NOMO-1 treated with DMSO at 0.1 percent for 48 hours (cell line): ENCODE measurements around the gene ZNF474.

Experiments used
- DNase-seq: peaks from one replicate; lab custom pipeline; 2025; ENCODE audit not compliant: unreplicated experiment; lab: John Stamatoyannopoulos, UW

Gene ZNF474

DNA sequence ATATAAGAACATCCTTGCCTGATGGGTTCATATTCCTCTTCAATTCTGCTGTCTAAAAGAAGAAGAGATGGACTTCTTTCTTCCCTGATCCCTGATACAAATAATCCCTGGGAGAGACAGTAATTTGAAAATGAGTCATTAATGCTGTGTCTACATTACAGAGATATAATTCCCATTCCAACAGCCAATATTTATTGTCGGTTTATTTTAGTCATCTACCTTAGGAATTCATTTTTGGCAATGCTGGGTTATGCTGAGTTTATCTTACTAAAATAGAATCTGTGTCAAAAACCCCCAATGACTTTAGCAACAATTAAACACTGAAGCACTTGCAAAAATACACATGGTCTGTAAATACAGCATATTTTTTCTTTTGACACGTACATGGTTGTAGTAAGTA, 23.9 kb downstream of the ZNF474 start:
- no peak for DNase-seq

GRCh38 chr5:122153774-122154173, 24.4 kb downstream of the ZNF474 start:
- DNase-seq = peak; percentile 6

DNA sequence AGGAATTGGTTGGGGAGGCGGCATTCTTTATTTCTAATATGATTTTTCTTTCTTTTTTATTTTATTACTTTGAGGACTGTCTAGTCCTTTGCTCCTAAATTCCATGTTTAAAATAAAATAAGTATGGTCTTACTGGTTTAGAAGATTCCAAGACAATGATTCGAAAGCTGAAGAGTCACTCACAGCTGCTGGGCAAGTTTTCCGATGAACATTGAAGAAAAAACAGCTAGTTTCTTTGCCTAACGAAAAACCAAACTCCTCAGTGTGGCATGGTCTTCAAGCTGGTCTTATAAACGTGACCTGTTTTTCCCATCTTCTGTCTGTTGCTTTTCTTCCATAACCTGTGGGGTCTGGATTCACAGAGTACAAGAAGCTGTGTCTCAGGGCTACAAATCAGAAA, 25.1 kb downstream of the ZNF474 start:
- no peak for DNase-seq

DNA sequence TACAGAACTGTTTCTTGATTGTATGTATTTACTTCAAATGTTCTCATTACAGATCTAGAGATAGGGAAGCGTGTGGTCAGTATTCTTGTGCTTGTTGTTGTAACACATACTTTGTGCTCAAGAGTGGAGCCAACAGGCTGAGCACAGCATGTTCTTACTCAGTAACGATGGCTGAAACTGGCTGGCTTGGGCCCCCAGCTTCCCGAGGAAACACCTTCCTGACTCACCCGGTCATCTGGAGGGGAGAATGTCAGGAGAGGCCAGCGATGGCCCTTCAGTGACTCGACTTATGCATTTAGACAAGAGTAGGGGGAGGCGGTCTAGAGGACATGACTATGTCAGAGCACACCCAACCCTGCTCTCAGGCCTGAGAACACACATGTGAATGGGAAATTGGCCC, 25.6 kb downstream of the ZNF474 start:
- no peak for DNase-seq

GRCh38 chr5:122155546-122155945, 26.2 kb downstream of the ZNF474 start:
- no peak for DNase-seq

DNA sequence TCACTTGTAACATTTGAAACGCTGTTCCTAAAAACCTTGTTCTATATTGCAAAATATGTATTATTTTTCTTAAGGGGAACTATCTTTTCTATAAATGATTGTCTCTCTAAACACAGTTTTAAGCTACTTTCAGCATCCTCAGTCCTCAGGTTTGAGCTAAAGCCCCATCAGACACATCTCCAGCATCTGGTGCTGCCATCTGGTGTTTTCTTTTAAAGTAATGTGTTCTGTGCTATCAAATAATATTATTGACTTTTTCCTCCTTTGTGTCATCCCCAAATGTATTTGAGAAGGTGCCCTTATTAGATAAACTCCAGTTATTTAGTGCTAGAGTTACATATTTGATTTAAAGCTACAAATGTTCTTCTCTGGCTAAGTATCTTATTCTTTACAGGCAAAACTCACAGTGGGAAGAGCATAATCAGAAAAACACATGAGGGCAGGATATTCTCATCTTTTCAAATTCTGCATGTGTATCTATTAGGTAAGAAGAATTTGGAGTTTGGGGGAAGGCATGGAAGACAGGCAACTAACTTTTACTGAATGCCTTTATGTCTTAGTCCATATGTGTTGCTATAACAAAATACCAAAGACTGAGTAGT, 27.5 kb downstream of the ZNF474 start:
- DNase-seq = no peak

GRCh38 chr5:122162100-122162638, 32.8 kb downstream of the ZNF474 start:
- no peak for DNase-seq

DNA sequence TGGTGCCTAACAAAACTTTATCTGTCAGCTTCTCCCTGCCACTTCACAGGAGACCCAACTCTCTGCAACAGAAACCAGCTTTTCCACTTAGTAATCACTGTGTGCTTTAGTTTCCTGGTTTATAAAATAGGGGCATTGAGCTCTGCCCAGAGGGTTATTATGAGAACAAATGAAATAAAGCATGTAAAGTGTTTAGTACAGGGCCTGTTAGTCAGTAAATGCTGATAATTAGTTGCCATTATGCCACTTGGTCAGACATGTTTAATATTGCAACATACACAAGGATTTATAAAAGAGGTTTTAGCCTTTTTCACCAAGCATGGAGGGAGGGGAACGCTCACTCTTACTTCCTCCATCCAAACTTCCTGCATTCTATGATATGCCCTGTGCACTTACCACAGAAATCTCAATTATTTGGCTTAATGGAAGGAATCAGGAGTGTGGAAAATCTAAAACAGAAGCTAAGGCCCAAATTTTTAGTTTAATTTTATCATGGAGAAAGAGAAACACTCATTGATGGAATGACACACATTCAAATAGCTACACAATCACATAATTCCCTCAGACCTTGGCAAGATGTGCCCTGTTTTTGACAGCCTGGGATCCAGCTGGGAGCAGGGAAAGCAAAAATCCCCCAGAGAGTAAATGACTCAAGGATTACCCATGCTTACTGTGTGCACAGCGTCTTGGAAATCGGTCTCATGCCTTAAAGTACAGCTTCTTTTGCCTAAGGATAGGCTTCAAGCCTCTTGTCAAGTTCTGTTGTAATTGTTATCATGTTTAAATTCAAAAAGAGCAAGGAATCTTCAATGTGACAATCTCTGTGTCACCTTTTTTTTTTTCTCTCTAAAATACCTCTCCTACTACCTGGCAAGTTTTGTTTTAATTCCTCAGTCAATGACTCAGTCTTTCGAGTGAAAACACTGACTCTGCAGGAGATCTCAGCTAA, 34.0 kb downstream of the ZNF474 start:
- DNase-seq = no peak

GRCh38 chr5:122164070-122164435, 34.7 kb downstream of the ZNF474 start:
- no peak for DNase-seq

- DNase-seq = no peak
These were observed 35.6 kb downstream of the ZNF474 start for GRCh38 chr5:122164831-122165558.

- DNase-seq = no peak
These were observed 36.3 kb downstream of the ZNF474 start for GRCh38 chr5:122165559-122166078.

- no peak for DNase-seq
These were observed 40.2 kb downstream of the ZNF474 start for GRCh38 chr5:122169350-122170103.

- no peak for DNase-seq
These were observed 41.3 kb downstream of the ZNF474 start for GRCh38 chr5:122170620-122171019.

- DNase-seq = no peak
These were observed 42.9 kb downstream of the ZNF474 start for GRCh38 chr5:122172207-122172606.

DNA sequence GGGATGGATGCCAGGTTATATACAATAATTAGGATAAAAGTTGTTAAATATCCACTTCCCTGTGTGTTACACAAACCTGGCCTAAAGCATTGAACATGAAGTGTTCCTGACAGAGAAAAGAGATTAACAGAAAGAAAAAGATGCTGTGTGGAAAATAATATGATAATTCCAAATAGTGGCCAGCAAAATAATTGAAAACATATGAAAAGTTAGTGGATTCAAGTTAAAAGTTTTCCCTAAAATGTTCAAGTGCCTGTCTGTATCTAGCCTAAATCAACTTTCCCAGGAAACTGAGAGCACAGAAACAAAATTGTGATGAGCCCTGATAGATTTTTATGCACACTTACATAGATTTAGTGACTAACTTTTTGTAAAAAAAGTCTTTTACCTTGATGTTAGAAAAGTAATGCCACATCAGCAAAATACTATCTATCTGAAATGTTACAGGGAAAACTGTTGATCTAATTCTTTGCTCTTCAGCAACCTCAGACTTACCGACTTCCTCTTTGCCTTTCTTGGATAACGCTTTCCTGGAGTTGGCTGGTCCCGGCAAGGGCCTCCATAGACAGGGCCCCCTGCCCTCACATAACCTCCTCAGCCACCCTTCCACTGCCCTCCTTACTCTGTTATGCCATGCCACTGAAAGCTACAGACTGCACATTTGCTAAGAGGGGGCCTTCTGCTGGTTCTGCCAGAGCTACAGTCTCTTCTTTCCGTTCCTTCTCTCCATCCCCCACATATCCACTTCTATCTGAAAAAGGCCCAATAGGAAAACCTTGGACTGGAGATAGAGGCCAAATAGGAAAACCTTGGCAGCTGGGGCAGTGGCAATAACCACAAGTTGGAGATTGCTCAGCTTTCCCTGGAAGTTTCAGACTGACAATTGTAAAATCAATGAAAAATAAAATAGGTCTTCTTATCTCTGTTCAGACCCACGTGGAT, 44.4 kb downstream of the ZNF474 start:
- no peak for DNase-seq

- no peak for DNase-seq
These were observed 45.7 kb downstream of the ZNF474 start for GRCh38 chr5:122175091-122175490.

- DNase-seq = no peak
These were observed 46.5 kb downstream of the ZNF474 start for GRCh38 chr5:122175852-122176251.

- DNase-seq = no peak
These were observed 47.8 kb downstream of the ZNF474 start for GRCh38 chr5:122177161-122177560.

DNA sequence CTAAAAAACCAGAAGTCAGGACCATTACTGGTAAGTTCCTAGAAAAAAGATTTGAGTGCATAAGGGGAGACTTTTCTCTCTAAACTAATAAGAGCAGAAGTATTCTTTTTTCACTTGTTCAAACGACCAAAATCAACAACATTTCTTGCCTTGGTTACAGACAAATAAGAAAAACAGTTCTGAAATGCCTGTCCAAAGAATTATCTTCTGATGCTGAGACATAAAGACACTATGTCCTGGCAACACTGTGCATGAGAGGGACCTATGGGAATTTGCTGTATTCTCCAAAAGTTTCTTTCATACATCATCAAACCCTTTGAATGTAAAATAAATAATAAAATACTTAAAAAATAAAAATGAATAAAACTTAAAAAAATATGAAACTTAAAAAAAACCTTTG, 50.4 kb downstream of the ZNF474 start:
- no peak for DNase-seq
